Smooth muscle cell of the brain vasculature (primary cell): ENCODE results near the gene TBC1D8.

Experiments used
- DNase-seq: peaks from one replicate; pipeline ENCODE4 v3.0.0-alpha.2; 2012; ENCODE audit warnings: low read depth, low spot score

TBC1D8 gene

GRCh38 chr2:101027852-101028251 lies 123.3 kb downstream of the TBC1D8 start:
- no peak for DNase-seq

DNA sequence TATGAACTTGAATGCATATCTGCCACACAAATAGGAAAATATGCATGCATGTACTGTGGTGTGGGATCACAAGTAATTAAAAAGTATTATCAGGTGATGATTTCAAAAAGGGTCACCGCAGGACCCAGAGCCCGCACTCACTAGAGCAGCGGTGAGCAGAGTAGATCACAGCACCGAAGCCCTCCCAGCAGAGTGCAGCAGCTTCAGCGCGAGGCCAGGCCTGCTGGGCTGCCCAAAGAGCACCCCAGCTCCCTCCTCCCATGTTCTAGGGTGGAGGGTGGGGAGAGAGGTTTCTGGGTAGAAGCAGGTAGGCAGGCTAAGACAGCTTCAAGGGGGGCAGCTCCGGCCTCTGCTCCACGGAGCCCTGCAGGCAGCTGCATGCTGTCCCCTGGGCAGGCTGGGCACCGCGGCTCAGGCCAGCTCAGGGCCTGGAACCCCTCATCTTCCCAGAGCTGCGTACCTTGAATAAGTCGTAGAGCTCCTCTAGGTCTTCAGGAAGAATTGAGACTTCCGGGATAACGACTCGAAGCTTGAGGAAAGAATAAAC lies 124.2 kb downstream of the TBC1D8 start:
- DNase-seq = no peak

DNA sequence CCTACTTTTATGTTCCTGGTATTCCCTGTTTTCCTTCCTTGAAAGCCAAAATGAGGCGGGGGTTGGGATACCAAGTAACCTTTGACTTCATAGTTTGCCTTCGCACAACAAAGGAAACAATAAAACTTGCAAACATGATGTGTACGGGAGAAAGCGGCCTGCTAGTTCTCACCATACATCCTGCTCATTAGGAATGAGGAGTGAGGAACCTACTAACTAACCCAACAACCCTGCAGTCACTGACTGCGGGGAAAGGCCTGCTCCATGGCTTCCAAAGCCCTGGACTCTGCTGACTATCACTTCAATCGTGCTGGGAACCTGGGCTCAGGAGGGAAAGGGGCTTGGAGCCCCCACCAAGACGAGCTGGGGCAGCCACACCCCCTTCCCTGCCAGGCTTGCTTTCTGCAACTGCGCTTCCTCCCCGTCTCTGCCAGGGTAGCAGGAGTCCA lies 124.9 kb downstream of the TBC1D8 start:
- no peak for DNase-seq

- DNase-seq = no peak
Measured at GRCh38 chr2:101025561-101025960, 125.6 kb downstream of the TBC1D8 start.

DNA sequence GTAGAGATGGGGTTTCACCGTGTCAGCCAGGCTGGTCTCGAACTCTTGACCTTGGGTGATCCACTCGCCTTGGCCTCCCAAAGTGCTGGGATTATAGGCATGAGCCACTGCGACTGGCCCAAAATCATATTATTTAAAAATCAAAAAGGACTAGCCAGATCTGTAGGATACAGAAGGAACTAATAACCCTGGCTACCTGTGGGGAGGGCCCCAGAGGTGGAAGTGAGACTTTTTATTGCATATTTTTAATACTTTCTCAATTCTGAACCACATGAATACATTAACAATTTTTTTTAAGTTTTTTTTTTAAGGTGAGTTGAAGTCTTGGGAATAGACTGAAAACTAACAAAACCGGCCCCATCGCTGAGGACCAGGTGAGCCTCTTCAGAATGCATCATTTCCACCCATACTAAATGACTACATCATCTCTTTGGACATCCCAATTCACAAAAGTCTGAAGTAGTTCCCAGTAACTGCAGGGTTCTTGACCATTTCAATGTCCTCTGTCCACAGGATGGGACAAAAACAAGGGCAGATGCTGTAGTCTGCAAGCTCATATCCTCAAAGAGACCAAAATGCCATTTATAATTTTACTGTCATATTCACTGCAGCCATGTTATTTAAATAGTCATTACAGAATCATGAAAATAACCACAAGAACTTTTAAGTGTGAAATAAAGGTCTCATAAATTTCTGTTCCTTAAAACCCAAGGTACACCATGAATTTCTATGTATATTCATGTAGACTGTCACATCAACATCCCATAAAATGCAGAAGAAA lies 127.7 kb downstream of the TBC1D8 start:
- no peak for DNase-seq

DNA sequence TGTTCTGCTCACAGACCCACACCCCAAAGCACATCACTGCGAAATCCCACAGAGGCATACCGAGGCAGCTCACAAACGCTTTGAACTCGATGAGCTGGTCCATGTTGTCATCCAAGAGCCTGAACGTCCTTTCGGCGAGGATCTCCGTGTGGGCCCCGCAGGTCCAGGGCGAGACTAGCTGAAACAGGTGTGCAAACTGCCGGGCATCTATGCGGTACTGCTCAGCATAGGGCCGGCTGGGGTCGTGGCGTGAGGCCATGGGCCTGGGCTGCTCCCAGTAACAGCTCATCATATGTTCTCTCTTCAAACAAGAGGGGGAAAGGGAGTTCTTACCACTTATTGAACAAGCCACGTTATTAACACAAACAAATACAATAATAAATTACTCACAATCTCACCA lies 129.0 kb downstream of the TBC1D8 start:
- DNase-seq = no peak

DNA sequence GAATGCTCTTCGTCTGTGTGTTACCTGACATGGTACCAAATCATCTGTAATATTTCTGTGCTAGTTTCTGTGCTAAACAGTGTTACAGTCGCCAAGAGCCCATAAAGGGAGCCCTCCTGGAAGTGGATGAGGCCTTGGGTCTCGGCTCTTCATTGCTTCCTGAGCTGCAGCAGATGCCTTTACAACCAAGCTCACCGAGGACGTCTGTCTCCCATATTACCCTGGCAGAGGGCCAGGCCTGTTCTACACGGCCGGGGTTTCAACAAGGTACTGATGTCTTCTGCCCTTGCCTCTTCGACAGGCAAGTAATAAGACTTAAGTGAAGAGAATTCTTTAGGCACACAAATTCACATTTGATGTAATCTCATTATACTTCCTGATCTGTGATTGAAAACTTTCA lies 132.2 kb downstream of the TBC1D8 start:
- no peak for DNase-seq

DNA sequence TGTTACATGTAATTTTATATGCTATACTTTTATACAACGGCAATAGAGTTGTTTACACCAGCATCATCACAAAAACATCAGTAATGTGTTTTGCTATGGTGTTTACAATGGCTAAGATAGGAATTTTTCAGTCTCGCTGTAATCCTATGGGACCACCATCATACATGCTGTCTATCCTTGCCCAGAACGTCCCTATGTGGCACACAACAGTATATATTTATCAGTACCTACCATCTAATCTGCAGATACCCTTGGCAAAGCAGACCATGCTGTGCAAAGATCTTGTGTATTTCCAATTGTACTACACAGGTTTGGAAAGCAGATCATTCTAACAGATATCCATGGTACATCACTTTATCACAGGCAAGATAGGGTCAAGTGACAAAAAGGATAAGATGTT lies 133.8 kb downstream of the TBC1D8 start:
- no peak for DNase-seq

DNA sequence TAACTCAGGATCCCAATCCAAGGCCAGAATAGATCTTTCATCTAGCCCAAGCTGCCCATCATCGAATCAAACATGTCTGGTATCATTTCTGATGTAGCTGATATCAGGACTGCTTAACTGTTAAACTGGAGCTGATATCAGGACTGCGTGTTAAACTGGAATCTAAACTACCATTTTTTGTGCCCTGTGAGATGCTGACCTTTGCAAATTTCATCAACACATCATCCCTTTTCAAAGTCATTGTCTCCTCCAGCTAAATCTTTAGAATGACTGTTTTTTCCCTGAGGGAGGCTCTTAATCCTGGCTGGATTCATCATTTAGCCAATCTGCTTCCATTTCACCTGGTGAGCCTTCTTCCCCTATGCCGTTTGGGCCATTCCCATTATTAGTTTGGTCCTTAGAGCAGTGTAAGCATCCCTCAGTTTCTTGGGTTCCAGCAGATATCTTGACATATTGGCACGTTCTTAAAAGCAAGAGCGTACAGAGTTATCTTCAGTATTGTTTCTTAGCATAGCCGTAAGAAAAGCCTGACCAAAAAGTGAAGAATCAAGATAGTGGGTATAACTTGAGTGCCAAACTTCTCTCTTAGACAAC lies 136.8 kb downstream of the TBC1D8 start:
- DNase-seq = no peak

- DNase-seq = no peak
Measured at GRCh38 chr2:101012706-101013181, 138.4 kb downstream of the TBC1D8 start.

GRCh38 chr2:101012054-101012705 lies 139.0 kb downstream of the TBC1D8 start:
- DNase-seq = no peak

DNA sequence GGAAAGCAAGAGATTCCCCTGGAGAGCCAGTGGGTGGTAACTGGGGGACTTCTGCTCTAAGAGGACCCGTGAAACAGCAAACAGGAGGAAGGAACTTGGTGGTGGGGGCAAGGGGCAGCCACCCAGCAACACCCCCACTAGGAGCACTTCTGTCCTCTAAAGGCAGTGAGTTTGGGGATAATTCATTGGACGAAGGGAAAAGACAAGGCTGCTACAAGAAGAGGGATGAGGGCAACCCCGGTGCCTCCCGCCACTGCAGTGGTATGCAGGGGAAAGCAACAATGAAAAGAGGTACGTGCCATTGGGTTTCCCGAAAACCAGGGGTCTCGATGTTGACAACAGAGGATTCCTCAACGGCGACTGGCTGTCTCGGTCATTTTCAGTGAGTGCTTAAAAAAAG lies 140.0 kb downstream of the TBC1D8 start:
- no peak for DNase-seq

- DNase-seq = no peak
Measured at GRCh38 chr2:101007415-101008345, 143.5 kb downstream of the TBC1D8 start.

GRCh38 chr2:101006065-101006715 lies 145.0 kb downstream of the TBC1D8 start:
- DNase-seq = no peak

DNA sequence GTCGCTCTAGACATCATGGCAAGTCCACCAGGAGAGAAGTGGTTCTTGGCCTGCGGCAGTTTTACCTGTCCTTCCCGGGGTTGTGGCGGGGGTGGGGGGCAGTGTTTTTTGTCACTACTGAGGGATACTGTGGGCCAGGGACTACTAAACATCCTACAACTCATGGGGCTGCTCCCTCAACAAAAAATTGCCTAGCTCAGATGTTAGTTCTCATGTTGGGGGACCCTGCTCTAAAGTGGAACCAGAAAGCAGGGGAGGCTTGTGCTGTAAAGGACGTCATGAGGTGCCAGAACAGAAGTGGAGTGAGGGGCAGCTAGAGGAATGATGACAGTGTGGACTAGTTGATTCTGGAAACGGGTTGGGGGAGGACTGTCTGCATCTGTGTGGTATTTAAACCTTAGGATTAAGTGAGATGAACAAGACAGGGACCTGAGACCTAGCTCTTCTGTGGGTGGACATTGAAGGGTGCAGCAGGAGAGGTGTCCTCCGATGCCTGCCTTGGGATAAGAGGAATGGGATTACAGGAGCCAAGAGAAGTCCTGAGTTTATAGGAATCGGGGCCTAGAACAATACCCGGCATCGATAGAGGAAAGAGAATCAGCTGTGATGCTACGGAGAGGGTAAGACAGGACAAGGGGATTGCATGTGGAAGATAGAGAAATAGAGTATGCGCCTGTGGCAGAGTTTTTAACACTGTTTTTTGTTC lies 146.4 kb downstream of the TBC1D8 start:
- DNase-seq = no peak

DNA sequence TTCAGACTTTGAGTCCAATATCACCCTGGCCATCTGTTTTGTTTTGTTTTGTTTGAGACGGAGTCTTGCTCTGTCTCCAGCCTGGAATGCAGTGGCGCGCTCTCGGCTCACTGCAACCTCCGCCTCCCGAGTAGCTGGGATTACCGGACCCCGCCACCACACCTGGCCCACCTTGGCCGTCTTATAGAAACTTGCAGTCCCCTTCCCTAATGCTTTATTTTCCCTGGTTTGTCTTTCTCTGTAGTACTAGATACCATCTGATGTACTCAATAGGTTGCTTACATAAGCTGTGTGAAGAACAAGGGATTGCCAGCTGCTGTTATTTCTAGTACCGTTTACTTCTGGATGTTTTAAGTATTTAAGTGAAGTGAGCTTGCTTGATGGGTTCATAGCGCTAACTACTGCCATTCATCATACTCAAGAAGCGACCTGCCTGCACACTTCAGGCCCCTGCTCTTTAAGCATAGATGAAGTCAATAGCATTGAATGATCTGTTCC lies 147.9 kb downstream of the TBC1D8 start:
- DNase-seq = no peak

- DNase-seq = no peak
Measured at GRCh38 chr2:101002562-101003277, 148.5 kb downstream of the TBC1D8 start.

DNA sequence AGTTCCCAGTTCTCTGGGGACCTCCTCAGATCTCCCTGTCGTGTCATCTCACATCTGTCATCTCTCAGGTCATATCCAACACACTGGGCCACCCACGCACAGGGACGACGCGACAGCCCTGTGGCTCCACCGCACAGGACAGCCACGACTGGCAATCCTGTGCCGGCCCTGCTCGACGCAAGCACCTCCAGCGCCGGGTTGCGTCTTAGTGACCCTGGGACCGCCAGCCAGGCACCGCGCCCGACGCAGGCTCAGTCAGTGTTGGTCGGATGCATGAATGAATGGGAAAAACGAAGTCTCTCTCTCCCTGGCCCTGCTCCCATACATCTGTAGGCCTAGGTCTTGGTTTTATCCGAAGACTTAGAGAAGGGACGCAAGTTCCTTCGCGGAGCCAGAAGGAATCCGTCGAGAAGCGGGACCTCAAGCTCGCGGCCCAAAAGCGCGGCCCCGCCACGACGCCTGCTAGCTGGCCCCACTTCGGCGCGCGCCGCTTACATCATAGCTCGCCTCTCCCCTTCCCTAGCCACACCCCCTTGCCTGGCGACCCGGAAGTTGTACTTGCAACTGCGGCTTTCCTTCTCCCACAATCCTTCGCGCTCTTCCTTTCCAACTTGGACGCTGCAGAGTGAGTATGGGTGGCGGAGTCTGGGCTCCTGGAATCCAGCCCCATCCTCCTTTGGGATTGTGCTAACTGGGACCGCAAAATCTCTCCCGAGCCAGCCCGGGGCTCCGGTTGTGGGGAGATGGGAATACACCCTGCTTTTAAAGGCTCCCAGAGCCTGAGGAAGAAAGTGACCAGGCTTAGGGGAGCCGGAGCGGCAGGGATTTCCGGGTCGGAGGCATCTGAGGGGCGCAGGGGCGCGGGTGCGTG lies 149.3 kb downstream of the TBC1D8 start, which contains the start of gene RPL31:
Gene RPL31 (plus strand): TSS at position 599 of the 871 bp plus-strand sequence. CDS start 413 bp downstream, outside the sequence.
- DNase-seq = peak; percentile 92
